HuH-7.5 (cell line): Measurements from ENCODE around the gene TRIB2.

ENCODE experiments used
- DNase-seq: peaks from one replicate; pipeline ENCODE4 v3.0.0; 2011; ENCODE audit warnings: low spot score

Gene TRIB2

GRCh38 chr2:12720754-12721378 lies 4.1 kb downstream of the TRIB2 start:
- DNase-seq = no peak

GRCh38 chr2:12721566-12722446 lies 5.1 kb downstream of the TRIB2 start:
- no peak for DNase-seq

- DNase-seq = no peak
Measured at GRCh38 chr2:12722447-12723316, 5.9 kb downstream of the TRIB2 start.

- no peak for DNase-seq
Measured at GRCh38 chr2:12723736-12724463, 7.2 kb downstream of the TRIB2 start.

GRCh38 chr2:12725233-12726187 lies 8.8 kb downstream of the TRIB2 start:
- DNase-seq = no peak

GRCh38 chr2:12726271-12726670 lies 9.5 kb downstream of the TRIB2 start:
- DNase-seq = no peak

- DNase-seq = no peak
Measured at GRCh38 chr2:12727065-12727464, 10.3 kb downstream of the TRIB2 start.

- no peak for DNase-seq
Measured at GRCh38 chr2:12727641-12728040, 10.9 kb downstream of the TRIB2 start.

GRCh38 chr2:12728221-12728777 lies 11.6 kb downstream of the TRIB2 start:
- no peak for DNase-seq

GRCh38 chr2:12730265-12730664 lies 13.5 kb downstream of the TRIB2 start:
- no peak for DNase-seq

- no peak for DNase-seq
Measured at GRCh38 chr2:12731701-12732280, 15.1 kb downstream of the TRIB2 start.

- no peak for DNase-seq
Measured at GRCh38 chr2:12732651-12733050, 15.9 kb downstream of the TRIB2 start.

GRCh38 chr2:12733846-12734245 lies 17.1 kb downstream of the TRIB2 start:
- DNase-seq = no peak

GRCh38 chr2:12734914-12735654 lies 18.3 kb downstream of the TRIB2 start:
- no peak for DNase-seq

GRCh38 chr2:12737297-12737696 lies 20.6 kb downstream of the TRIB2 start:
- DNase-seq = no peak

GRCh38 chr2:12737738-12738485 lies 21.2 kb downstream of the TRIB2 start:
- no peak for DNase-seq

- DNase-seq = no peak
Measured at GRCh38 chr2:12739721-12740254, 23.1 kb downstream of the TRIB2 start.

- DNase-seq = no peak
Measured at GRCh38 chr2:12741380-12741779, 24.6 kb downstream of the TRIB2 start.
